T-helper 22 cell (primary cell): ENCODE results near the gene TBC1D20.
"Not testable (repeated sequence)": the region's sequence is repeated elsewhere in the genome, so short reads cannot be mapped to it uniquely, and the experiment has no call there.

Experiments used
- DNase-seq: peaks from one replicate; pipeline ENCODE4 v3.0.0-alpha.2; 2020; ENCODE audit warnings: low read depth

Gene TBC1D20

GRCh38 chr20:475463-476357 lies 13.4 kb upstream of the TBC1D20 start:
- DNase-seq = no peak

DNA sequence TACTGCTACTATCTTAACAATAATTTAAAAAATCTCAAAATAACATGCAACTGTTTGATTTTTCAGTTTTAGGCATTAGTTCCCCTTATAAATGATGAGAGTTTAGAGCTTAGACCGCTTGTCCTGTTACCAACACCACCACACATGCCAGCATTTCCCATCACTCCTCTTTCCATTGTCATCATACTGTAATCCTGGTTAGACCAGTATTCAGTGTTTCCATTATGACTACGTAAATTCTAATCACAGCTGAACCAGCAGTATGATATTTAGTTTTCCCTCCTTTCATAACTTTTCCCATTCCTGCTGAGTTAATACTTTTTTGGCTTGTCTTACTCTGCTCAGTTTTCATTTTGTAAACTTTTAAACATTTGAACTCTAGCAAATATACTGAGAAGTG lies 12.2 kb upstream of the TBC1D20 start:
- no peak for DNase-seq

GRCh38 chr20:472889-473292 lies 10.6 kb upstream of the TBC1D20 start:
- DNase-seq = no peak

- DNase-seq = no peak
Measured at GRCh38 chr20:472137-472846, 10.0 kb upstream of the TBC1D20 start.

GRCh38 chr20:469746-470490 lies 7.6 kb upstream of the TBC1D20 start:
- no peak for DNase-seq

DNA sequence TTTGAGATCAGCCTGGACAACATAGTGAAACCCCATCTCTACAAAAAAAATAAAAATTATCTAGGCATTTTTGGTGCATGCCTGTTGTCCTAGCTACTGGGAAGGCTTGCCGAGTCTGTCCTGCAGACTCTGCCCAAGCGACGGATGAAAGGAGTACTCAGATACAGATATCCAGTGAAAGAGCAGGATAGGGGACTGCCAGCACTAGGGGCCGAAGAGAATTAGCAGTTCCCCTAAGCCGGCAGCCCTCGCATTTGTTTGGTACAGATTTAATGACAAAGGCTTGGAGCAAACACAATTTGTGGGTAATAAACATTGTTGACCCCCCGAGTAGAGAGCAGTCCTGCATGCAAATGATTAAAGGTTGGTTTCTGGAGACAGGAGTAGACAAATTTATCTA lies 5.4 kb upstream of the TBC1D20 start:
- DNase-seq = no peak

DNA sequence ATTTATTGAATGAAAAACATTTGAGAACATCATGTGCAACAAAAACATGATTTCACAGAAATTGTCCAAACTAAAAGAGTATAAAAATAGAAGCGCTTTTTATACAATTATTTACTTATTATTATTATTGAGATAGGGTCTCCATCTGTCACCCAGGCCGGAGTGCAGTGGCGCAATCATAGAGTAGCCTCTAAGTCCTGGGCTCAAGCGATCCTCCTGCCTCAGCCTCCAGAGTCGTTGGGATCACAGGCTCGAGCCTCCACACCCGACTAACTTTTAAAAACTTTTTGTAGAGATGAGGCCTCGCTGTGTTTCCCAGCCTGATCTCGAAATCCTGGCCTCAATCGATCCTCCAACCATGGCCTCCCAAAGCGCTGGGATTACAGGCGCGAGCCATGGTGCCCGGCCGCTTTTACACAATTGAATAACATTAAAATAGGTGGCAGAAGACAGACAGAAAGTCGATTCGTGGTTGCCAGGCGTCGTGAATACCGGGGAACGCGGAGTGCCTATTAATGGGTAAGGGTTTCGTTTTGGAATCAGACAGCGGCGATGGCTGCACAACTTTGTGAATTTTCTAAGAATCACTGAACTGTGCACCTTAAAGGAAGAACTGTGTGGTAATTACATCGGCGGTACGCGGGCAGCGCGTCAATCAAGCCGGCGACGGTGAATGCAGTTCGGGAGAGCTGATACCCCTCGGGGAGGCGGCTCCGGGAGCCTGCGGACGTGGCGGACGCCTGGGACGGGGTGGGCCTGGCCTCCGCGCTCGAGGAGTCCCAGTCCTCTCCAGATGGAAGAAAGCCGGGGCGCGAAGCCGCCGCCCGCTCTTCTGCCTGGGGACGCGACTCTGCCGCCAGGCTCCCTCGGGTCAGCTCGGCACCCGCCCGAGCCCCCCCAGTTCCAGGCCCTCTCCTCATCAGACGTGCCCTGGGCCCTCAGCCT lies 807 bp downstream of the TBC1D20 start:
- DNase-seq = peak; percentile 34

DNA sequence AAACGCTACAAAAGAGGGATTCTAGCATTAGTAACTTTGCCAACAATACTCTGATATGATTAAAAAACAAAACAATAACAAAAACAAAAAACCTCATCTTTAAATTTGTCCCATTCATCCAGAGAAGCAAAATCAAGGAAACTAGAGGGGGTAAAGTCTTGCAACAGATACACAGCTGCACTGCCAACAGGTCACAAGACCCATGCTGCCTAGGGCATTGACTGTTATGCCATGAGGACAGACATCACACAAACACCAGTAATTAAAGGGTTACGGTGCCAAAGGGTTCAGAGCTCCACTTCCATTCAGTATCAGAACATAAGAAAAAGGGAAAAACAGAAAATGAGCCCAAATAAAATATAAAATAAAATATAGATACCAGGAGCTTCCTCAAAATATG lies 1.6 kb downstream of the TBC1D20 start:
- DNase-seq = no peak

DNA sequence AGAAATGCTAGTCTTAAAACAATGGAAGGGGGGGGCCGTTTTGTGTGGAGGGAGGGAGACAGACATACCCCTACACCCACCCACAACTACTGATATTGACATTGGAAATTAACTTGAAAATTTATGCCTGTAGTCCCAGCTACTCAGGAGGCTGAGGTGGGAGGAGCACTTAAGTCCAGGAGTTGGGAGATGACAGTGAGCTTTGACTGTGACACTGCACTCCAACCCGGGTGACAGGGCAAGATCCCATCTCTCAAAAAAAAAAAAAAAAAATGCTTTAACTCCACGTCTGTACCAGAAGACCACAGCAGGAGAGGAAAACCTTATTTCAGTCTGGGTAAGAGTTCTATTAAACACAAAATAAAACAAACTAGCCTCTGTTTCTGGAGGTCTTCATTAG lies 2.2 kb downstream of the TBC1D20 start:
- DNase-seq = no peak

DNA sequence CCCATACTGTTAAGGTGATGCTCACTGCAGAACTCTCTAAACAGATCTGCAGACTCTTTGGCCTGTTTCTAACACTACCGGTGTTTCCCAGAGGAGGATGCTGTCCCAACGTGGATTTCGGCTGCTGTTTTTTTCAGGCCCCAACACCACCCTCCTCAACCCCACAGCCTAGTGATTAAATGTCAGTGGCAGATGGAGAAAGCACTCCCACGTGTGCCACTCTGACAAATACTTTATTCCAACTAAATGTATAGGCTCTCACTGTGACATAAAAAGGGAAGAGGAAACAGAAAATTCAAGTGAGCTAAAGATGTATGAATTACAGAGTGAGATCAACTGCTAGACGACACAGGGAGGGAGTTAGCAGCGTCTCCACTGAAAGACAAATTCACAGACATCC lies 3.6 kb downstream of the TBC1D20 start:
- DNase-seq = no peak

GRCh38 chr20:454951-455350 lies 7.4 kb downstream of the TBC1D20 start:
- DNase-seq = no peak

GRCh38 chr20:452021-452420 lies 10.3 kb downstream of the TBC1D20 start:
- DNase-seq = not testable (repeated sequence)

- DNase-seq = no peak
Measured at GRCh38 chr20:445514-446336, 16.6 kb downstream of the TBC1D20 start.

DNA sequence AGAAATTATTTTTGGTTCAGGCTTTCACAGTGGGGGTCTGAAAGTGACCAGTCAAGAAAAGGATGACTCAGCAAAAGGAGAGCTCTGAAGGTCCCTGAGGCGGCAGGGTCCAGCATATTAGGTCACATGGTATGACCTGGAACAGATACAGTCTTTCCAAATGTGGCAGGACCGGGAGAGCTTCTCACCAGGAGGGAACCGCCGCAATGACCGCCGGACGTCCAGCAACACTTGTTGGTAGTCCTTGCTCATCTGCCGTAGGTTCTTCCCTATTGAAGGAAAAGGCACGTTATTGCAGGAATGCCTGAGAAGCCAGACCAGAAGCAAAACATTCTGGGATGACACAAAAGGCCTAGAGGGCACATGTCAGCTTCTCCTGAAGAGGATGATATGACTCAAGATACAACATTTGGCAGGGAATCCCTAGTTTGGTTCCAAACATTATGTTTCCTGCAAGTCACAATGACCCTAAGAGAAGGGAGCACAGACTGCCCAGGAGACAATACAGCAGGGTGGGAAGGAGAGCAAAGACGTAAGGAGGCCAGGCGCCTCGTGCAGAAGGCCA lies 17.4 kb downstream of the TBC1D20 start:
- no peak for DNase-seq

GRCh38 chr20:444117-444516 lies 18.2 kb downstream of the TBC1D20 start:
- DNase-seq = no peak

DNA sequence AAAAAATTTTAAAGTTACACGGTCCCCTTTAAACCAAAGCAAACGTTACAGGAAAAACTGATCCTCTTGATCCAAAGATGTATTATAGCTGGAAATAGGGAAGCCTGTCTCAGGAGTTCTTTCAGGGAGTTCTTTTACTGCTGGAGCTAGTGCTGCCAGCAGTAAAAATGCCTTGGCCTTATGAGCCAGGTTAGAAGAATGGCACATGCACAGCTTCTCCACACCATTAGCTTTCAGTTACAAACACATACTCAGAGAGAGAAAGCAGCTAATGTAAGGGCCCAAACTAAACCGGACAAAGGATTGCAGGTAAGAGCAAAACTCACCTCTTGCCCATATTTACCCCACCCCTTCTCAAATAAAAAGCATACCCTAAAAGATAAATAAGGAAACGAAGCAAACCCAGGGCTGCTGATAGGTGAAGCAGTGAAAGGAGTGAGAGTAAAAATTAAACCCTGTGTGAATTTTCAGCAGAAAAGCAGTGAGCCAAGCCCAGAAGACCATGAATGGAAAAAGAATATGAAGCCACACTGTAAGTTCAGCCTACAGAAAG lies 19.0 kb downstream of the TBC1D20 start:
- DNase-seq = no peak

DNA sequence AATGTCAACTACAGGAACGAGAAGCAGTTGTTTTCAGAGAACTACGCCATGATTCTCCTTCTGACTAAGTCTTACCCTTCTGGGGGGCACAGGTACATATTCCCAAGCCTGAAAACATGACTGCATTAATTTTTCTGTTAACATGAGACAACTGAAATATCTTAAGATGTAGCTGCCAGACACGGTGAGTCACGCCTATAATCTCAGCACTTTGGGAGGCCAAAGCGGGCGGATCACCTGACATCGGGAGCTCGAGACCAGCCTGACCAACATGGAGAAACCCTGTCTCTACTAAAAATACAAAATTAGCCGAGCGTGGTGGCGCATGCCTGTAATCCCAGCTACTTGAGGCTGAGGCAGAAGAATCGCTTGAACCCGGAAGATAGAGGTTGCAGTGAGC lies 21.7 kb downstream of the TBC1D20 start:
- DNase-seq = no peak

DNA sequence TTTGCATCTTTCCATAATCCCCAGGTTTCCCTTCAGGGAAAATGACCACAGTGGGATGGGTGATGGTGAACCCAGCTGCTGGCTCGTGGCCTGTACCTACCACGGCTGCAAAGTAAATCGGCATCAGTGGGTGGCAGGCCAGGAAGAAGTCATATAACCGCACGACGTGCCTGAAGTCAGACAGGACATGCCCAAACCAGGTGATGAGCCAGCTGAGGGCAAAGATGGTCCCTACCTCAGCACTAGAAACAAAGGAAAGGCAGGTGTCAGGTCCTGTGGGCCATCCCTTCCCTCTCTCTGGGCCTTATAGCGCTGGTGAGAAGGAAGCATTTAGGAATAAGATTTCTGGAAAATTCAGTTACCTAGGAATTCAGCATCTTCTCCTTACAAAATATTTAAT lies 22.2 kb downstream of the TBC1D20 start:
- no peak for DNase-seq

DNA sequence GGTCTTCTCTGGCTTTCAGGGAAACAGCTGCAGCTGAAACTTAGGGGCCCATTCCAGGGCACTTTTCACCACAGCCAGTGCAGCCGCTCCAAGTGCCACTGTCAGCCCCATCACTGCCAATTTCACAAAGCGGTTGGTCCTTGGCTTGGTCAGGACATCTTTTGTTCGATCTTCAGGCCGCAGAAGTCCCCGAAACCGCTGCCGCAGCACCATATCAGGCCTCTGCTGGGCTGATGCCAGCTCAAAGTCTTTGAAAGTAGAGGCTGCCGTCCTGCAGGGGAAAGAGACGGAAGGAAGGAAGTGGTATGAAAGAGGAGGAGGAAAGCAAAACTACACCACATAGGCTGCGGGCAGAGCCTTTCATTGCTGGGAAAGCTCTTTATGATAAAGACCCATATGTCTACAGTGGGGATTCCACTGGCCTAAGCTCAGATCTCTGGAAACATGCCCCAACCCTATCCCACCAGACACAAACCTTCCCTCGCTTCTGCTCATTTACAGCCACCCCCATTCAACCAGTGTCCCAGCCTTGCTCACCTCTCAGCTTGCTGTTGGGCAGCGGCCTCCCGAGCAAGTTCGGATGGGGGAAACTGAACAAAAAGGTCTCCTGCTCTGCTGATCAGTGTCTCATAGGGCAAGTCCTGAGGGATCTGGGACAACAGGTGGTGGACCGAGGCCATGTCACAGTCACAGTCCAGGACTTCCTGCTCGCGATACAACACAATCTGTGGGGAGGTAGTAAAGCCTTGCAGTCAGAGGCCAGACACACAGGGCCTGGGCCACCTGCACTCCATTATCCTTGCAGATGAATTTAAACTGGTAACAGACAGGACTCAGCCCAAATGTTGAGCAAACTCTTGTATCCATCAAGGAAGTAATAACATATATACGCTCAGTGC lies 23.5 kb downstream of the TBC1D20 start:
- DNase-seq = peak; percentile 57
